ENCODE results near the gene CCDC38.

- TF ChIP-seq CREB1 (IDR thresholded peaks at IDR 0.05; ENCODE audit: low read depth) (no peak), IRF3 (IDR thresholded peaks at IDR 0.05) (no peak), CTCF (IDR thresholded peaks at IDR 0.05 in 2 of 3, conservative IDR thresholded peaks at IDR 0.05 in 1 of 3; ENCODE audit: control insufficient read depth in 2 of 3, extremely low read depth in 1 of 3, insufficient read depth in 1 of 3, low read depth in 3 of 3, low read length in 3 of 3) (no peak), NFYA (IDR thresholded peaks at IDR 0.05; ENCODE audit: borderline replicate concordance, low read depth, low read length) (no peak)
These were observed 13.2 kb upstream of the CCDC38 start for GRCh38 chr12:95955549-95956159.

All from GM12878 (cell line).